PFSK-1 (cell line): ENCODE results near the gene TNFRSF12A.

ENCODE experiments used
- POLR2AphosphoS5 ChIP-seq: IDR thresholded peaks from 2 replicates; pipeline ENCODE4 v1.6.1; 2012; ENCODE audit warnings: low read depth, mild to moderate bottlenecking, control low read depth, low read length, moderate library complexity
- REST ChIP-seq, 2 experiments: IDR thresholded peaks; 2 replicates each; pipeline versions ENCODE4 v1.6.1 to v1.8.0; 2011 to 2012; ENCODE audit warnings: low read depth in 2 of 2, low read length in 2 of 2, control low read depth in 1 of 2, inconsistent platforms in 1 of 2, mild to moderate bottlenecking in 1 of 2, moderate library complexity in 1 of 2; ENCODE audit not compliant: insufficient read depth in 1 of 2
- SIN3A ChIP-seq: IDR thresholded peaks from 2 replicates; pipeline ENCODE4 v1.6.1; 2012; ENCODE audit warnings: mild to moderate bottlenecking, low read length, moderate library complexity, borderline replicate concordance; ENCODE audit not compliant: insufficient read depth
- TAF1 ChIP-seq: IDR thresholded peaks from 2 replicates; pipeline ENCODE4 v1.6.1; 2012; ENCODE audit warnings: low read length, control low read depth, borderline replicate concordance; ENCODE audit not compliant: insufficient read depth

GRCh38 chr16:3025032-3026002, 5.1 kb downstream of the TNFRSF12A start:
- TF ChIP-seq POLR2AphosphoS5 = no peak
- TF ChIP-seq TAF1 = no peak
- no peak for TF ChIP-seq SIN3A
- TF ChIP-seq REST (IDR thresholded peaks at IDR 0.05; ENCODE audit: insufficient read depth in 1 of 2, low read depth in 2 of 2, low read length in 2 of 2) = no peak
